ENCODE data around the gene FAM3A.
"Not testable (repeated sequence)": the region's sequence is repeated elsewhere in the genome, so short reads cannot be mapped to it uniquely, and the experiment has no call there.

Gene FAM3A

DNA sequence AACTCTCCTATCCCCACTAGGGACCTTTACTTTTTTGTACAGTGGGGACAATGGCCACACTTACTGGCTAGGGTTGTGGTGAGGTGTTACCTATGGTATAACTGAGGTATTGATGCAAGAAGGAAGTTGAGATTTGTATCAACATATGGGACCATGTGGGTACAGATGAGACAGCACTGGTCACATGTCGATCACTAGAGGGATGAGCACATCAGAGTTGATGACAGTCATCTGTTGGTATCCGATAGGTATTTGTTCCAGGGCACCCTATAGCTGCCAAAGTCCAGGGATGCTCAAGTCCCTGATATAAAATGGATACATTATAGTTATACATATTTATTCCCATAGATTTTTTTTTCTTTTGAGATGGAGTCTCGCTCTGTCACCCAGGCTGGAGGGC, 13.0 kb downstream of the FAM3A start:
- no peak for DNase-seq

DNA sequence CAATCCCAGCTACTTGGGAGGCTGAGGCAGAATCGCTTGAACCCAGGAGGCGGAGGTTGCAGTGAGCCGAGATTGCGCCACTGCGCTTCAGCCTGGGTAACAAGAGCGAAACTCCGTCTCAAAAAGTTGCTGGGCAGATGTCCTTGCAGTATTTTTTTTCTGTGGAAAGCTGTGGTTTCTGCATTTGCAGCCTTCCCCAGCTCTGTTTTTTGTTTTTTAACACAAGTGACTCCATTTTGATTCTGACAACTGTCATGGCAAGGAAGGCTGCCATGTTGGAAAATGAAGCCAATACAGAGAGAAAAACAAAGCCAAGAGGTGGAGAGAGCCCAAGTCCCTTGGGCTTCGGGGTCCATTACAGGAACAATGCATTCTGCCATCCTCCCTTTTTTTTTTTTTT, 13.9 kb downstream of the FAM3A start:
- DNase-seq, result no peak

DNA sequence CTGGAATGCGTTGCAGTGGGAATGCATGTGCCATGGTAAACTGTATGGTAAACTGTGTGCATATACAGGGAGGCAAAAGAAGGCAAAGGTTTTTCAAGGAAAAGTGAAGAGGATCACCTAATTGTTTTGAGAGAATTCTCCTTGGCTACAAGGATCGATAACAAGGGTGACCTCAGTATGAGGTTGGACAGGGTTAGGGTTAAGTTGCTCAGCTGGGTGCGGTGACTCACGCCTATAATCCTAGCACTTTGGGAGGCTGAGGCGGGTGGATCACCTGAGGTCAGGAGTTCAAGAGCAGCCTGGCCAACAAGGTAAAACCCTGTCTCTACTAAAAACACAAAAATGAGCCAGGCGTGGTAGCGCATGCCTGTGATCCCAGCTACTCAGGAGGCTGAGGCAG, 14.6 kb downstream of the FAM3A start:
- not testable (repeated sequence) for DNase-seq

DNA sequence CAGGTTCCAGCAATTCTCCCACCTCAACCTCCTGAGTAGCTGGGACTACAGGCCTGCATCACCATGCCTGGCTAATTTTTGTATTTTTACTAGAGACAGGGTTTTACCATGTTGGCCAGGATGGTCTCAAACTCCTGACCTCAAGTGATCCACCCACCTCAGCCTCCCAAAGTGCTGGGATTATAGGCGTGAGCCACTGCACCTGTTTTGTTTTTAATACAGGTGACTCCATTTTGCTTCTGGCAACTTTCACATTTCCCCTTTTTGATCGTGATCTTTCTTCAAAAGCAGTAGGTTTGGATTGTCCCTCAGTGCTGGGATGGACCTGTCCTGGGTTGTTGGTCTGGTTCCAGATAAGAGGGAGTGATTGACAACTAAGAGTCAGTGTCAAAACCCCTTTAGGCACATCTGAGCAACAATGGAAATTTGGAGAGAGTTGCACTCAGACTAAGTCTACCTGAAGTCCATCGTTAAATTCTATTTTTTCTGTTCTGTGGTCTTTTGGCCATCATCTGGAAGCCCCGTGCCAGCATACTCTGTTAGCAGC, 19.4 kb downstream of the FAM3A start:
- DNase-seq, result not testable (repeated sequence)

DNA sequence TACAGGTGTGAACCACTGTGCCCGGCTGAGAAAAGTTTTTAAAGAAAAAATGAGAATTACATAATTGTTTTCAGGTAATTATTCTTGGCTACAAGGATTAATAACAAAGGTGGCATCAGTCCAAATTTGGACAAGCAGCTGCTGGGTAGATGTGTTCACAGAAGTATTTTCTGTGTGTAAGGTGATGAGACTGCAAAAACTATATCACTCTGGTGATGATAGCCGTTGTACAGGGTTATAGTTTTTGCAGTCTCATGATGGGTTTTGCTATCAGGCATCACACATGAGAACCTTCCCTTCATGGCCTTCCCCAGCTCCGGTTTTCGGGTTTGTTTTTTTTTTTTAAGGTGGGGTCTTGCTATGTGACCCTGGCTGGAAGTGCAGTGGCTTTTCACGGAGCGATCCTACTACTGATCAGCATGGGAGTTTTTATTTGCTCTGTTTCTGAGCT, 20.5 kb downstream of the FAM3A start:
- DNase-seq, result no peak

DNA sequence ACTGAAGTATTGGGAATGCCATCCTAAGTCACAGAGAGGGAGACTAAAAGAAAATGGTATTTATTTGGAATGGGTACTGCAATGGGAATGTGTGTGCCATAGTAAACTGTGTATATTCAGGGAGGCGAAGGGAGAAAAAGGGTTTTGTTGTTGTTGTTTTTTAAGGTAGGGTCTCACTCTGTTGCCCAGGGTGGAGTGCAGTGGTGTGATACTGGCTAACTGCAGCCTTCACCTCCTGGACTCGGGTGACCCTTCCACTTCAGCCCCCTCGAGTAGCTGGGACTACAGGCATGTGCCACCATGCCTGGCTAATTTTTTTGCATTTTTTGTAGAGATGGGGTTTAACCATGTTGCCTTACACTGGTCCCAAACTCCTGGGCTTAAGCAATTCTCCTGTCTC, 21.3 kb downstream of the FAM3A start:
- DNase-seq, result no peak

DNA sequence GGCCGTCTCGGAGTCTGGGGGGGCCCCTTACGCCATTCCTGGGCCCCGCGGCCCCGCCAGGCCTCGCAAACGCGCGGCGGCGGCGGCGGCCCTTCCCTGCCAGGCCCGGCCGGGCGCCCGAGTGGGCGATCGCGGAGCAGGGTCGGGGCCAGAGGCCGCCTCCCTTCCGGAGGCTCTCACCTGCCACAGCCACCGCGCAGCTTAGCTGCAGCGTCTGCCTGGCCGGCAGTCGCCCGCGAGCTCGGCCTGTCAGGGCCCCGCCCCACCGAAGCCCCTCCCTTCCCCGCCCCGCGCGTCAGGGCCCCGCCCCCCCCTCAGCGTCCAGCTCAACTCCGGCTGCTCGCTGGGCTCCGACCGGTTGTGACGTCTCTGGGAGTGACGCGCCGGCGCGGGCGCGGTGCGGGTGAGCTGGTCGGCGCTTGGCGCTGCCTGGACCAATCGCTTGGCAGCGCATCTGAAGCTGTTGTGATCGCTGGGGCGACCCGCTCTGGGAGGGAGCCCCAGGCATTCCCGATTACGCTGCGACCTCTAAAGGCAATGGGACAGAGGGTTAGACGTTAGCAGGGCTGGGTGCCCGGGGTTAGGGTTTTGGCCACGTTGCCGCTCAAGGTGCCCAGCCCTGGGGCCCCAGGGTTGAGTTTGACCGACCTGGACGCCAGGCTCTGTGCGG, 25.5 kb downstream of the FAM3A start, which contains the start of gene SLC10A3:
Gene SLC10A3, minus strand, starts transcription at position 216 of the 670 bp plus-strand sequence. CDS start 1,689 bp downstream, outside the sequence.
- peak; percentile 80 to 94 (median 81) for DNase-seq

DNA sequence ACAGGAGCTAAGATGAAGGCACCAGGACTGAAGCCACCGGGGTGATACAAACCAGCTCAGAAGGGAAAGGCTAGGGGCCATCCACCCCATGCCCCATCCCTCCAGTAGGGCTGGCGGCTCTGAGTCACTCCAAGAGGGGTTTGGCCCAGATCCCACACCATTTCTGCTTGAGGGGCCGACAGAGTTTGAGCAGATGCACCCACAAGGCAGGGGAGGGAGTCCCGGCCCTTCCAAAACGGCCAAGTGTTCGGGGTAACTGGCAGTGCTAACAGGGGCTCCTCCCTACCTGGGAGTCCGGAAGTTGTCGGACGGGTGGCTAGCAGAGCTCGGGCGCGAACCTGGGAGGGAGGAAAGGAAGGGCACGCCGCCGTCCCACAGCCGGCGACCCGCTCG, 26.0 kb downstream of the FAM3A start:
- peak in 1 of 5 donors; percentile 10 for DNase-seq

DNA sequence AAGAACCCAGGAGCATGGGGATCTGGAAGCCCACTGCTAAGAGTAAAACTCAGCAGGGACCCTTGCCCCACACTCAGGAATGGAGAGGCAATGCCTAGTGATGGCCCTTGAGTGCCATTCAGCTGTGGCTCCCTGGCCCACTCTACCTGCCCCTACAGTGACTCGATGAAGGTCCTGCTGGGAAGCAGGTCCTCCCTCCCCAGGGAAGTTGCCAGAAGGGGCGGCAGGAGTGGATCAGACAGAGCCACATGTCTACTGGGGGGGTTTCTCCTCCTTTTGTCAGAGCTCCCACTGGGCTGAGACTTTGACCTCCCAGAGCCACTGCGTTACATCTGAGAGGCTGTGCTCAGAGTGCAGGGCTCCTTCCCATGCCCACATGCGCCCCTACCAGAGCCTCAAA, 26.9 kb downstream of the FAM3A start:
- DNase-seq, result no peak

DNA sequence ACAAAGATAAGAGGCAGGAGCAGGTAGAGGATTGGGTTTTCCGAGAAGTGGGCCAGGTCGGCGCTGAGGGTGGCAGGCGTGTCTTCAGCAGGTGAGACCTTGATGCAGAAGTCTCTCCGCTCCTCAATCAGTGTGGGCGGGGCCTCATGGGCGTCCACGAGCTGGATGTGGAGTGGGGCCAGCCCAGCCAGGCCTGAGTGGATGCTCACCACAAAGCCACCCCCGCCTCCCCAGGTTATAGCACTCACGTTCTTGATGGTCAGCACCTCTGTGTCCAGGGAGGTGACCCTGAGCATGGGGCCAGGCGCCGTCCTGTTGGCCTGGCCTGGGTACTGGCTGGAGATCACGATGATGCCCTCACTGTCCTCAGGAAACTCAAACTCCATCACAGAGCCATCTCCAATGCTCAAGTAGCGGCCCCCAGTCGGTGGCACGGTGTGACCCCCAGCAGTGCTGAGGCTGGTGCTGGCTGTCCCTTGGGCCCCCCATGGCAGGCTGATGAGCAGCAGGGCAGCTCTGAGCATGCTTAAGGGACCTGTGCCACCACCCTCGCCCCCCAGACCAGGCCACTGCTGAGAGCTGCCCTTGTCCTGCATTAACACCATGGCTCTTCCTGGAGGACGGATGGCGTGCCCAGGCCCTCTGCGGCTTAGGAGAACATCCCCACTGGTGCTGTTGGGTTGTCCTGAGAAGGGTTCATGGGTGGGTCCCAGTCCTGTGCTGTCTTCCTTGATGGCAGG, 27.5 kb downstream of the FAM3A start:
- DNase-seq, result no peak

DNA sequence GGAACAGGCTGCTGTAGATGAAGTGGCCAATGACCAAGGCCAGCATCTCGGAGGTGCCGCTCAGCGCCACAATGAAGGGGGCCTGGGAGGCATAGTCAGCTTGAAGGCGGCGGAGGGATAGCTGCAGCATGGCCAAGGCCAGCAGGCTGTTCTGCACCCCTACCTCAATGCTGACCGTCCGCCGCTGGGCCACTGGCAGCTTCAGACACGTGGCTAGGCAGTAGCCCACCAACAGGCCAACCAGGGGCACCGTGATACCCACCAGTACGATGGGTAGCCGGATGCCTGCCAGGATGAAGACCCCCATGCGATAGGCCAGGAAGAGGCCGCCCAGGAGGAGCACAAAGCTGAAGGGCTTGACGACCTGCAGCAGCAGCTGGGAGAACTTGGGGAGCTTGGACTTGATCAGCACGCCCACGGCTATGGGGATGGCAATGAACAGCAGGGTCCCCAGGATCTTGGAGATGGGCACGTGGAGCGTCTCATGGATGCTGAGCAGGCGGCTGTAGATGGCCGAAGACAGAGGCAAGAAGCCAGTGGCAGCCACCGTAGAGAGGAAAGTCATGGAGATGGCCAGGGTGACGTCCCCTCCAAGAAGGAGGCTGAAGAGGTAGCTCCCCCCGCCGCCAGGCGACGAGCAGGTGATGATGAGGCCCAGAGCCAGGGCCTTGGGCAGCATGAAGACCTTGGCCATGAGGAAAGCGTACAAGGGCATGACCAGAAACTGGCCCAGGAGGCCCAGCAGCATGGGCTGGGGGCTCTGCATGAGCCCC, 28.3 kb downstream of the FAM3A start:
- no peak for DNase-seq

DNA sequence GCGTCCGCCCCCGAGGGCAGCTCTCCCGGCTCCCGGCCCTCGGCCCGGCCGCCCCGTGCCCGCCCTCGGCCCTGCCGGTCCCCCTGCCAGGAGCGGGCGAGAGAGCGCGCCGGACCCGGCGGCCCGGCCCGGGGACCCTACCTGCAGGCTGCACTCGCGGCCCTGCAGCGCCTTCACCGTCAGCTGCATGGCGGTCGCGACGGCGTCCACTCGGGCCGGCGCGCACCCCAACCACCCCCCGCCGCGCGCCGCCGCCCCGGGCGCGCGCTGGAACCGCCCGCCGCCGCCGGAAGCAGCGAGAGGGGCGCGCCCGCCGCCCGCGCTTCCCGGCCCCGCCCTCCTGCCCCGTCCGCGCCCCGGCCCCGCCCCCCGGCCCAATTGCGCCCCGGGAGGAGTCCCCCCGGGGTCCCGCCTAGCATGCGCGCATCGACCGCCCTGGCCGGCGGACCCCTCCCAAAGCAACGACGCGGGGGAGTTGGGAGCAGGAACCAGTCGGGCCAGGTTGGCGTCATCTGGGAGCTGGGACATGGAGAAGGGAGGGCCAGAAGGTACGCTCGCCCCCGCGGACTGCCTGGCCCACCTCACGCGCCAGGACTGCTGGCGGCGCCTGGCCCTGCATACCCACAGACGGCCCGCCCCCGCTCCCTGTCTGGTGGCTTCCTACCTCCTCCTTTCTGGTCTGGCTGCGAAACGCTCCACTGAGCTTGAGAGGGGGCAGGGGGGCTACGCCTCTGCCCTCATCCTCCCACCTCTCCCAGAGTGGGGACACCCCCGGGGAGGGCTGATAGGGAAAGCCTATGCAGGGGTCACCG, 29.4 kb downstream of the FAM3A start, which contains the start of gene UBL4A:
Gene UBL4A, minus strand, starts transcription at position 220 of the 812 bp plus-strand sequence. Its CDS starts 31 bp downstream, at position 189.
- peak; percentile 25 to 63 (median 36) for DNase-seq

DNA sequence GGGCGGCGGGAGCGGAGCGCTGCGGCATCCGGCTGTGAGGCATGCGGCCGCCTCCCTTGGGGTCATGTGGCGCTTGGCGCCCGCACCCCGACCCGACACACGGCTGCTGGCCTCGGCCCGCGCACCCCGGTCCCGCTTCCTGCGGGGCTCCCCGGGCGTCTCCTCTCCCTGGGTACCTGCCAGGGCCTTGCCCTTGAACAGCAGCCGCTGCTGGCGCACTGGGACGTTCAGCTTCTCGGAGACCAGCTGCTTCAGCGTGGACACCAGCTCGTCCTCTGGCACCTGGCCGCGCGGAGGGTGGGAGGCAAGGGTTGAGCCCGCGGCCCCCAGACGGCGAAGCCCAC, 30.0 kb downstream of the FAM3A start:
- peak in 4 of 5 donors; percentile 15 to 31 (median 26) for DNase-seq

DNA sequence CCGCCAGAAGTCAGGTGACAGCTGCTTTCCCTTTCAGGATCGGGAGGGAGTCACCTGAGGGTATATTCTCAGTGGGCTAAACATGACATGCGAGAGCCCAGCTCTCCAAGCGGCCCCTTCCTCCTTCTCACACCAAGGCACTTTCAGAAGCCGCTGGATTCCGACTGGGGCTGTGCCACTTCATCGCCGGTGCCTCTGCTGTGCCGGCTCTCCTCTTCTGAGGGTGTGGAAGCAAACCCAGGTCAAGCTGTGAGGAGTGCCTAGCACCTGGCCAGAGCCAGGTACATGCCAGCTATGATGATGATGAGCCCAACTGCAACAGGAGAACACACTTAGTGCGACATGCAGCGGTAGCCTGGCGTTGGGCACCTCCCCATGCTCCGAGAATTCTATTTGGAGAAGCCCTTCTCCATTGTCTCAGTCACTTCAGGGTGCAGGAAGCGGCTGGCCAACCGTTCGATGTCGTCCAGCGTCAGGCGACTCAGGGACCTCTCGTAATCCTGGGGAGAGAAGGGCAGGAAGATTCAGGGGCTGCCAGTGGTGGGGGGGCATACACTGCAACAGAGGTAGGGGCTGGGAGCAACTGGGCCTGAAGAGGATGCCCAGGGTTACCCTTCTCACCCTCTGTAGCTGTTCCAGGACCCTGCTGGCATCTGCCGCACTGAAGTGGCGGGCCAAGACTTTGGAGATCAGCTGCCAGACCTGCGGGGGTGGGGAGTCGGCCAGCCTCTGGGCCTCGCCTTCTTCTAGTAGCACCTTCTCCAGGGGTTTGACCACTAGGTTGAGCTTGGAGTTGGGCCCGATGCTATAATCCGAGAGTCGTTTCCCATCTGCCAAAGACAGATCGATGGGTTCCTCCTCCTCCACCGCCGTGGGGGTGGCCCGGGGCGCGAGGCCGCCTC, 30.6 kb downstream of the FAM3A start:
- no peak for DNase-seq

DNA sequence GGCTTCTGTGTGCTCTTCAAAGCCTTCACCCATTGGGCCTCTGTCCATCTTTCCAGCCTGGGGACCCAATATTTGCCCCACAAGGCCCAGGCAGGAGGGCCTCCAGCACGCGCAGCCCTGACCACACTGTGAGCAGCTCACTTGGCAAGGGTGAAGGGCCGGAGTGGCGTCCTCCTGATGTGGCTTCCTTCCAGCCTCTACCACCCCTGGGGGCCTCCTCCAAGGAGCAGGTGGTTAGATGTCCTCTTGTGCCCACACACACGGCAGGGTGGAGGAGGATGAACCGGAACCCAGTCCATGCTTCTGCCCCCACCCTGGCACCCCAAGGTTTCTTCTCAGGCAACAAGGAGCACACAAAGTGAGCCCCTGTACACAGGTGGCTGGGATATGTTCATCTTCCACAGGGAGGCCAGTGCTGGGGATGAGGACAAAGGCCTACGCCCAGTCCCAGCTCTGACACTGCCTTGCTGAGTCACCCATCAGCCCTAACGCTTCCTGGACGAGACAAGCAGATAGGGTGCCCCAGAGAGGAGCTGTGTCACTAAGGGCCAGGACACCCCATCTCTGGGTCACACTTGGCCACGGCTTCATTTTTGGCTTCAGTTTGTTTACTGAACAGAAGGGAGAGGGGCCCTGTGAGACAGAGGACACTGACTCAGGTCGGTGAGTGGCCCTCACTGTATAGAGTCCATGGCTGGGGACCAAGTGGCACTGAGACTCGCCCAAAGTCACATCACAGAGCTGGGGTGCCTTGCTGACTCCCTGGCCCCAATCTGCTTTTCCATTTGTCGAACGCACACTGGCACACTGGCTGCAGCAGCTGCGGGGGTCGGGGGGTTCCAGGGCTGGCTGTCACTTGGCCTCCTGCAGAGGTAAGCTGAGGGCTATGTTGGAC, 31.5 kb downstream of the FAM3A start:
- no peak for DNase-seq

DNA sequence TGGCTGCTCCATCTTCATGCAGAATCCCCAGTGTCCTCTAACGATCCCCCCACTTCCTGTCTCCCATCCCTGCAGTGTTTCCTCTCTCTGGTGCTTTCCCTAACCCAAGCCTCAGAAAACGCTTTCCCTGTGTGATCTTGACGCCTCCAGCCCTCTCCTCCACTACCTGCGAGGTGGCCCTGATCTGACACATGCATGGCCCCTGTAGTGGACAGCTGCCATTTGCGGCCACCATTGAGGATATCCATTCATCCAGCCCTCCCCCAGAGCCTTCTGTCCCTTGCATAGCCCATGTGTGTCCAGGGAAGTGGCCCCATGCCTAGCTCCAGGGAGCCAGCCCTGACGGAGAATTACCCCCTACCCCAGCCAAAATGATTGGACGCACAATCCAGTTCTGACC, 32.7 kb downstream of the FAM3A start:
- no peak for DNase-seq

DNA sequence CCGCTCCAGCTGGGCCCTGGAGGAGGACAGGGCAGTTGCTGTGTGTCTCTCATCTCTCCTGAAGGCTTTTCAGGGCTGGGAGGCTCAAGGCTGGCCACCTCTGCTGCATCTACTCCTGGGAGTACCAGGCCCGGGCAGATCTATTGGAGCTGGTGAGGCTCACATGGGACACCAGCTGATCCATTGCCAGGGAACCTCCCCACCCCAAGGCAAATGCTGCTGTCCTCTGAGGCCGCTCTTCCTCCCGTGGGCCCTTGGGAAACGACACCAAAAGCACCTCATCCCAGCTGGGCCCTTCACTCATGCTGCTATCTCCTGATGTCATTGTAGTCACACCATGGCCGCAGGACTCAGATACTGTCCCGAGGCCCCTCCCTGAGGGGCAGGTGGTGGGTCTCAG, 33.2 kb downstream of the FAM3A start:
- DNase-seq, result no peak

DNA sequence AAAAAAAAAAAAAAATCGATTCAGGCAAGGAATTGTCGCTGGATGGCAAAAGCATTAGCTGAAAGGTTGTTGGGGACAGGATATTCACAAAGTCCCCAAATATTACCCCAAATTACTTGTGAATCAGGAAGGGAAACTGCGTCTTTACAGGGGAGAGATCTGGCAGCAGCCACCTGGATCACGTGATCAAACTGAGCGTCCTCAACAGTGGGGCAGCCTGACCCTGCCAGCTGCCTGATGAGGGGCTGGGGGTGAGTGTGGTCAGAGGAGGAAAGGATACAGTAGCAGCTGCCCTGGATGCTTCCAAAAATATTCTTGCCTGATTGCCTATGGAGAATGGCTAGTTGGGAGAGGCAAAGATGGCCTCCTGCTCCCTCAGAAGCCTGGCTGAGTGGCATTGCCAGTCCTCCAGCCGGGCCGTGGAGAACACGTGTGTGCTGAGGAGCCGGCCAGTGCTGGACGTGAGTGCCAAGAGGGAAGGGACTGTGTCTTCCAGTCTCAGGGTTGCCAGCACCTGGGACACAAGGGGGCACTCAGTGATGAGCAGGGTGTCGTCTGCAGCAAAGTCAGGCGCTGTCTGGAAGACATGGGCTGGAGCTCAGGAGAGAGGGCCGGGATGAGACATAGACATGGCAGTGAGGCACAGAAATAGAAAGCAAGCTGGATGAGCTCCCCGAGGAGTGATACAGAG, 34.0 kb downstream of the FAM3A start:
- DNase-seq, result no peak

DNA sequence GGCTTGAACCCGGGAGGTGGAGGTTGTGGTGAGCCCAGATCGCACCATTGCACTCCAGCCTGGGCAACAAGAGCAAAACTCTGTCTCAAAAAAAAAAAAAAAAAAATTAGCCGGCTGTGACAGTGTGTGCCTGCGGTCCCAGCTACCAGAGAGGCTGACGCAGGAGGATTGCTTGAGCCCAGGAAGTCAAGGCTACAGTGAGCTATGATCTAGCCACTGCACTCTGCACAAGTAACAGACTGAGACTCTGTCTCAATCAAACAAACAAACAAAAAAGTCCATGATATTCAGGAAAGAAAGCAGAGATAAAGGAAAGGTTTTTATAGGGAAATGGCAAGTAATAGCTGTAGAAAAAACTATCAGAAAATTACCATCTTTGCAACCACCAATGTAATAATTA, 34.8 kb downstream of the FAM3A start:
- DNase-seq, result no peak
